Mesangial cell (primary cell): ENCODE measurements around the gene BTLA. TPM values are rescaled to one million over a fixed set of nuclear protein-coding genes. Genes with fewer than 3 reads are reported as not detected.

Source experiments
- total RNA-seq: library from RNA; depleted of rRNA; stranded (reverse); fragments of >200 nt; gene quantifications from 2 replicates; pipeline ENCODE4 v1.2.3, GENCODE V29; 2015

Gene BTLA, protein sequence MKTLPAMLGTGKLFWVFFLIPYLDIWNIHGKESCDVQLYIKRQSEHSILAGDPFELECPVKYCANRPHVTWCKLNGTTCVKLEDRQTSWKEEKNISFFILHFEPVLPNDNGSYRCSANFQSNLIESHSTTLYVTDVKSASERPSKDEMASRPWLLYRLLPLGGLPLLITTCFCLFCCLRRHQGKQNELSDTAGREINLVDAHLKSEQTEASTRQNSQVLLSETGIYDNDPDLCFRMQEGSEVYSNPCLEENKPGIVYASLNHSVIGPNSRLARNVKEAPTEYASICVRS
- total RNA-seq, result not detected in 2 replicates

DNA sequence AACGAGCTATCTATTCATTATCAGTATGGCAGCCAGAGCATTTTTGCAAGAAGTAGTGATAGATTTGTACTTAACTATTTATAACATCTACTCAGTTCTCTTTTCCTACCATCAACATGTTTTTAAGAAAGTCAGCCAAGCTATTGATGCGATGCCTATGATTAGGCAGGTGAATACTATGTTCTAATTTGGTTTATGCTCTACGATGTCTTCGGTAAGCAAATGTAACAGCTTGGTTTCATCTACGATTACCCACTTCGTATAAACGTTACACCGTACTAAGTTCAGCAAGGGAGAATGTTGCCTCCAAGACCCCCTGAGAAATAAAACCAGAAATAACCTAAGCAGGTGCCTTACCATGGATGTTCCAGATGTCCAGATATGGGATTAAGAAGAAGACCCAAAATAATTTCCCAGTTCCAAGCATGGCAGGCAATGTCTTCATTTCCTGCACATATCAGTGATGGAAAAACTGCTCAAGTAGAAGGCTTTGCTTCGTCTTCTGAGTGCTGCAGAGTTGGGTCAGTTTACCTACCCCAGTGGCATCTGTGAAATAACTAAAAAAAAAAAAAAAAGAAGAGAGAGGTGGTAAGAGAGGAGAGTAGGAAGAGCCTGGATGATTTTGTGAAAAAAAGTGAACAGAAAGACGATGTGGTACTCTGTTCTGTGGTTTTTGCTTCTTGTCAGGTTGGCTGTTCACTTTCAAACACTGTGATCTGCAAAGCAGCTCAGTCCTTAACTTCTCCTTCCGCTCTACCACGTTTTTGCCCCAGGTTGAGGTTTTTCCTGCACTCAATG lies at the start of gene BTLA:
TSS of gene BTLA (minus strand) at position 559 of the 798 bp plus-strand sequence. CDS start at position 445, 114 bp downstream.

Other genes starting within 250 kb of the BTLA start
- not detected in 2 replicates for gene SLC9C1, start 205.3 kb downstream of the BTLA start, total RNA-seq
- 7.0 and 27.0 TPM in 2 replicates for gene CD200, start 166.3 kb downstream of the BTLA start, total RNA-seq
- 29.9 and 54.4 TPM in 2 replicates for gene ATG3, start 62.5 kb upstream of the BTLA start, total RNA-seq
- gene SLC35A5, start 62.6 kb upstream of the BTLA start, total RNA-seq, result 14.8 and 25.5 TPM in 2 replicates
- gene CCDC80, start 141.7 kb upstream of the BTLA start, total RNA-seq, result 25.9 and 27.0 TPM in 2 replicates